HG02798 (cell line): ENCODE results near the gene NMT1.

Experiments
- ATAC-seq: cut with Tn5 transposase; IDR thresholded peaks from one replicate; pipeline ENCODE4 v1.9.1; 2021; ENCODE audit warnings: mild to moderate bottlenecking; ENCODE audit not compliant: unreplicated experiment, poor library complexity

The NMT1 gene

GRCh38 chr17:45147581-45148182, 86.6 kb downstream of the NMT1 start:
- no peak for ATAC-seq

- peak; percentile 77 for ATAC-seq
Measured at GRCh38 chr17:45148183-45149036, 87.3 kb downstream of the NMT1 start, which contains the start of gene HEXIM1. Gene HEXIM1, plus strand, starts transcription at chr17:45148475. Its CDS starts 716 bp downstream, at chr17:45149191.

GRCh38 chr17:45149037-45149668, 88.0 kb downstream of the NMT1 start:
- peak; percentile 25 for ATAC-seq

GRCh38 chr17:45149669-45150664, 88.8 kb downstream of the NMT1 start:
- ATAC-seq = no peak

- no peak for ATAC-seq
Measured at GRCh38 chr17:45150911-45151809, 90.0 kb downstream of the NMT1 start.

GRCh38 chr17:45155029-45155428, 93.9 kb downstream of the NMT1 start:
- no peak for ATAC-seq

- ATAC-seq = no peak
Measured at GRCh38 chr17:45155483-45155882, 94.4 kb downstream of the NMT1 start.

GRCh38 chr17:45156242-45156641, 95.1 kb downstream of the NMT1 start:
- ATAC-seq = no peak
